Mononuclear cell (primary cell): ENCODE data around the gene SHOX. TPM values are rescaled to one million over a fixed set of nuclear protein-coding genes. Genes with fewer than 3 reads are reported as not detected.

Source experiments
- H3K27me3 ChIP-seq: 2 replicates; pipeline ENCODE4 v1.6.0; 2011; ENCODE audit warnings: low read length, control low read depth; ENCODE audit not compliant: insufficient read depth
- H3K4me1 ChIP-seq: 2 replicates; pipeline ENCODE4 v1.5.1; 2011; ENCODE audit warnings: mild to moderate bottlenecking, low read length, control low read depth; ENCODE audit not compliant: insufficient read depth
- H3K4me3 ChIP-seq: 2 replicates; pipeline ENCODE4 v1.5.1; 2011; ENCODE audit warnings: mild to moderate bottlenecking, low read length, moderate library complexity
- H3K9me3 ChIP-seq: 2 replicates; pipeline ENCODE4 v1.5.1; 2011; ENCODE audit warnings: low read depth, mild to moderate bottlenecking, control low read depth, low read length
- total RNA-seq: library from RNA; depleted of rRNA; stranded (reverse); fragments of >200 nt; gene quantifications from one replicate; pipeline ENCODE4 v1.2.3, GENCODE V29; 2012

SHOX gene
- total RNA-seq, 1 donor, result not detected

GRCh38 chrX:663841-664240 lies 33.2 kb downstream of the SHOX start:
- Histone ChIP-seq H3K4me3 (no peak overlapping the region), H3K9me3 (no peaks in the 10 kb centered on the region), H3K27me3 (no peaks in the 10 kb centered on the region), H3K4me1 (no peaks in the 10 kb centered on the region)

GRCh38 chrX:666762-667720 lies 36.5 kb downstream of the SHOX start:
- no peaks in the 10 kb centered on the region for H3K4me1 ChIP-seq
- no peaks in the 10 kb centered on the region for H3K27me3 ChIP-seq
- H3K4me3 ChIP-seq, result no peak overlapping the region
- no peaks in the 10 kb centered on the region for H3K9me3 ChIP-seq

GRCh38 chrX:670645-671044 lies 40.1 kb downstream of the SHOX start:
- Histone ChIP-seq H3K9me3 (no peaks in the 10 kb centered on the region), H3K27me3 (no peaks in the 10 kb centered on the region), H3K4me1 (no peaks in the 10 kb centered on the region), H3K4me3 (no peak overlapping the region)

GRCh38 chrX:672931-673330 lies 42.3 kb downstream of the SHOX start:
- no peak overlapping the region for H3K4me3 ChIP-seq
- H3K4me1 ChIP-seq, result no peaks in the 10 kb centered on the region
- H3K9me3 ChIP-seq, result no peaks in the 10 kb centered on the region
- no peaks in the 10 kb centered on the region for H3K27me3 ChIP-seq

GRCh38 chrX:675279-675954 lies 44.8 kb downstream of the SHOX start:
- Histone ChIP-seq H3K4me3 (no peak overlapping the region), H3K9me3 (no peaks in the 10 kb centered on the region), H3K4me1 (no peaks in the 10 kb centered on the region), H3K27me3 (no peaks in the 10 kb centered on the region)

GRCh38 chrX:675955-676295 lies 45.3 kb downstream of the SHOX start:
- no peaks in the 10 kb centered on the region for H3K9me3 ChIP-seq
- H3K27me3 ChIP-seq, result no peaks in the 10 kb centered on the region
- H3K4me3 ChIP-seq, result no peak overlapping the region
- H3K4me1 ChIP-seq, result no peaks in the 10 kb centered on the region

DNA sequence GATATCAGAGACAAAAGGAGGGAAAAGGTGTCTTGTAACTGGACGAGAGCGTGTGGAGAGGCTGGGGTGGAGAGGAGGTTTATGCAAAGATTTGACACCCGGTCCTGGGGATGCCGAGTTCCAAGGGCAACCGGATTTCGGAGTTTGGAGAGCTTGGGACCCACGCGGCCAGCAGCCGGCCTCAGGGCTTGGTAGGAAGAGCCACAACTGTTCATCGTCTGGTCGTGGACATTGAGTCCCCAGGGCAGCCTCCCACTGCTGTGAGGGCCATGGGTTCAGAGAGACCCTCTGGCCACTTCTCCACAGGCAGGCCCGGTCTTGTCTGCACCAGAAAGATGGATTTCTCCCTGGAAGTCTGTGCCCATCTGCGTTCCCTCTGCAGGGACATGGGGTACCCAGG lies 46.8 kb downstream of the SHOX start:
- Histone ChIP-seq H3K27me3 (no peaks in the 10 kb centered on the region), H3K9me3 (no peaks in the 10 kb centered on the region), H3K4me3 (no peak overlapping the region), H3K4me1 (no peaks in the 10 kb centered on the region)

- Histone ChIP-seq H3K4me1 (no peaks in the 10 kb centered on the region), H3K4me3 (no peak overlapping the region), H3K9me3 (no peaks in the 10 kb centered on the region), H3K27me3 (no peaks in the 10 kb centered on the region)
Observed at GRCh38 chrX:679291-679979, 48.8 kb downstream of the SHOX start.

DNA sequence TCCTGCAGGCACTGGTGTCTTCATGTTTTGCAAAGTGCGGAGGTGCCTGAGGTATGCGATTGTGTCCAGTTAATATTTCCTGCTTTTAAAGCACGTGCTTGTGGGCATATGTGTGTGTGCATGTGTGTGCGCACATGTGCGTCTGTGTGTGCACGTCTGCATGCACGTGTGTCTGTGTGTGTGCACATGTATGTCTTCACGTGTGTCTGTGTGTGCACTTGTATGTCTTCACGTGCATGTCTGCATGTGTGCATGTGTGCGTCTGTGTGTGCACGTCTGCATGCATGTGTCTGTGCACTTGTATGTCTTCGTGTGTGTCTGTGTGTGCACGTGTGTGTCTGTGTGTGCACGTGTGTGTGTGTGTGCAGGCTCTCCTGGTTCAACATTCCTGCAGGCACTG lies 49.5 kb downstream of the SHOX start:
- Histone ChIP-seq H3K9me3 (no peaks in the 10 kb centered on the region), H3K27me3 (no peaks in the 10 kb centered on the region), H3K4me1 (no peaks in the 10 kb centered on the region), H3K4me3 (no peak overlapping the region)

- no peaks in the 10 kb centered on the region for H3K4me1 ChIP-seq
- H3K9me3 ChIP-seq, result no peaks in the 10 kb centered on the region
- no peaks in the 10 kb centered on the region for H3K27me3 ChIP-seq
- no peak overlapping the region for H3K4me3 ChIP-seq
Observed at GRCh38 chrX:681989-682388, 51.4 kb downstream of the SHOX start.

GRCh38 chrX:682892-683291 lies 52.3 kb downstream of the SHOX start:
- Histone ChIP-seq H3K9me3 (no peaks in the 10 kb centered on the region), H3K4me1 (no peaks in the 10 kb centered on the region), H3K4me3 (no peak overlapping the region), H3K27me3 (no peaks in the 10 kb centered on the region)

DNA sequence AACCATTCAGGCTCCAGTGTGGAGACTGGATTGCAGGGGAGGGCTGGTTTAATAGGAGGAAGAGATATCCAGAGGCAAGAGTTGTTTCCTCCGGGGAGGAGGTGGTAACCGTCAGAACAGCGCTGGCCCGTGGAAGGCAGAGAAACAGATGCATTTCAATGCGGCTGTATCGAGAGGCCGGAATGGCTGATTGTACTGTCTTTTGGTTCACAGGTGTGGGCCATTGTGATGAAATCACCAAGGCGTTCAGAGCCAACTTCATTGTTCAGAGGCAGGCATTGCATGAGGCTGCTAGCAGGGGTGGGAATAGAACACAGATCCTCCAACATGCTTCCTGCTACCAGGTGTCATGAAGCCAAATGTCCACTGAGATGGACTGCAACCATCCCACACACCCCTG lies 53.0 kb downstream of the SHOX start:
- H3K27me3 ChIP-seq, result no peaks in the 10 kb centered on the region
- no peaks in the 10 kb centered on the region for H3K4me1 ChIP-seq
- H3K9me3 ChIP-seq, result no peaks in the 10 kb centered on the region
- H3K4me3 ChIP-seq, result no peak overlapping the region

GRCh38 chrX:685120-686032 lies 54.8 kb downstream of the SHOX start:
- no peak overlapping the region for H3K4me3 ChIP-seq
- no peaks in the 10 kb centered on the region for H3K4me1 ChIP-seq
- H3K27me3 ChIP-seq, result no peaks in the 10 kb centered on the region
- H3K9me3 ChIP-seq, result no peaks in the 10 kb centered on the region

DNA sequence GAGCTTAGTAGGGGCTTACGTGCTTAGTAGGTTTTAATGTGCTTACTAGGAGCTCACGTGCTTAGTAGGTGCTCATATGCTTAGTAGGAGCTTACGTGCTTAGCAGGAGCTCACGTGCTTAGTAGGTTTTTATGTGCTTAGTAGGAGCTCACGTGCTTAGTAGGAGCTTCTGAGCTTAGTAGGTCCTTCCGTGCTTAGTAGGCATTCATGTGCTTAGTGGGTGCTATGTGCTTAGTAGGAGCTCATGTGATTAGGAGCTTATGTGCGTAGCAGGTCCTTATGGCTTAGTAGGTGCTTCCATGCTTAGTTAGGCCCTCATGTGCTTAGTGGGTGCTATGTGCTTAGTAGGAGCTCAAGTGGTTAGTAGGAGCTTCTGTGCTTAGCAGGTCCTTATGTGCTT lies 59.4 kb downstream of the SHOX start:
- H3K4me1 ChIP-seq, result no peaks in the 10 kb centered on the region
- H3K9me3 ChIP-seq, result no peaks in the 10 kb centered on the region
- H3K4me3 ChIP-seq, result no peak overlapping the region
- H3K27me3 ChIP-seq, result no peaks in the 10 kb centered on the region
